HL-60 (cell line): ENCODE data around the gene FIBIN.

Experiments used
- DNase-seq, 2 experiments: peaks; one replicate each; pipeline ENCODE4 v3.0.0-alpha.2; 2010 to 2020; ENCODE audit warnings: low read depth in 1 of 2, low spot score in 1 of 2
- H3K27ac ChIP-seq: fragments of 250-450 bp; sonication (Bioruptor Pico); replicated peaks from 2 replicates; pipeline ENCODE4 v1.5.1; 2020; ENCODE audit warnings: mild to moderate bottlenecking, moderate library complexity
- H3K27me3 ChIP-seq: fragments of 250-450 bp; sonication (Bioruptor Pico); 2 replicates; pipeline ENCODE4 v1.5.1; 2021; ENCODE audit warnings: mild to moderate bottlenecking, moderate library complexity; ENCODE audit not compliant: insufficient read depth, poor library complexity, severe bottlenecking
- H3K4me3 ChIP-seq: replicated peaks from 2 replicates; pipeline ENCODE4 v1.5.1; 2011; ENCODE audit warnings: mild to moderate bottlenecking, control low read depth, low read length; ENCODE audit not compliant: insufficient read depth
- GABPA ChIP-seq: IDR thresholded peaks from 2 replicates; pipeline ENCODE4 v1.6.1; 2012; ENCODE audit warnings: low read depth
- POLR2AphosphoS5 ChIP-seq: IDR thresholded peaks from 2 replicates; pipeline ENCODE4 v1.6.1; 2012; ENCODE audit warnings: low read depth
- SPI1 ChIP-seq: IDR thresholded peaks from 2 replicates; pipeline ENCODE4 v1.6.1; 2012; ENCODE audit warnings: low read depth, mild to moderate bottlenecking, borderline replicate concordance
- TF ChIP-seq, protein P1 (sequence below): IDR thresholded peaks from 2 replicates; pipeline ENCODE4 v1.6.1; 2012; ENCODE audit warnings: low read depth; ENCODE audit not compliant: insufficient replicate concordance
- TF ChIP-seq, protein P2 (sequence below): IDR thresholded peaks from one replicate; pipeline ENCODE4 v1.5.1; 2011; ENCODE audit warnings: low read length, control low read depth, inconsistent platforms; ENCODE audit not compliant: insufficient read depth

Gene FIBIN

DNA sequence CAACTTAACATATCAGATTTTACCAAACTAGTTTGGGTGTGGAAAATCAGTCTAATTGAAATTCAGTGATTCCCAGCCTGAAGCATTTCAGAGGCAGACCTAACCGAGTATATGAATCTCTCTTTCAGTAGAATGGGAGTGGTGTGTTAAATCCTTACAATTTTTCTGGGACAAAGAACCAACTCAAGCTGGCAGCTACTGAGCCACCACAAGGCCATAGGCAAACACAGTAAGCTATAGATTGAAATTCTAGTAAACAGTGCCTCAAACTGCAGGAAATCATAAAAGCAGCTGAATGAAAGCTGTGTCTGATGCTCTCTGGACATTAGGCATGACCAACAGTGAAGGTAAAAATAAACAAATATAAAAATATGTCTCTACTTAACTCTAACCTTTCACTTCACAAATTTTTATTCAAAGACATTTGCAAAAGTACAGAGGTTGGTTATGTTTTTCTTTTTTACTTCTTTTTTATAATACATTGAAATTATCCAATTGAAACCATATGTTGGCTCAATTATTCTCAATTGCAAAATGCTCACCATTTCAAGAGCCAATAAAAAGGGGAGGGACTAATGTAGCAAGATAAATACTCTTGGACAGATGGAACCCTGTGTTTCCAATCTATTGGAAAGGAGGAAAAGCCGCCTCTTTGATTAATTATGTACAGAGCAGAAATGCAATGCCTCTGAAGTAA lies 35.8 kb upstream of the FIBIN start:
- DNase-seq = no peak
- Histone ChIP-seq H3K27me3 (no peaks in the 10 kb centered on the region), H3K4me3 (no peak overlapping the region), H3K27ac (no peak overlapping the region)
- TF ChIP-seq, protein P1, sequence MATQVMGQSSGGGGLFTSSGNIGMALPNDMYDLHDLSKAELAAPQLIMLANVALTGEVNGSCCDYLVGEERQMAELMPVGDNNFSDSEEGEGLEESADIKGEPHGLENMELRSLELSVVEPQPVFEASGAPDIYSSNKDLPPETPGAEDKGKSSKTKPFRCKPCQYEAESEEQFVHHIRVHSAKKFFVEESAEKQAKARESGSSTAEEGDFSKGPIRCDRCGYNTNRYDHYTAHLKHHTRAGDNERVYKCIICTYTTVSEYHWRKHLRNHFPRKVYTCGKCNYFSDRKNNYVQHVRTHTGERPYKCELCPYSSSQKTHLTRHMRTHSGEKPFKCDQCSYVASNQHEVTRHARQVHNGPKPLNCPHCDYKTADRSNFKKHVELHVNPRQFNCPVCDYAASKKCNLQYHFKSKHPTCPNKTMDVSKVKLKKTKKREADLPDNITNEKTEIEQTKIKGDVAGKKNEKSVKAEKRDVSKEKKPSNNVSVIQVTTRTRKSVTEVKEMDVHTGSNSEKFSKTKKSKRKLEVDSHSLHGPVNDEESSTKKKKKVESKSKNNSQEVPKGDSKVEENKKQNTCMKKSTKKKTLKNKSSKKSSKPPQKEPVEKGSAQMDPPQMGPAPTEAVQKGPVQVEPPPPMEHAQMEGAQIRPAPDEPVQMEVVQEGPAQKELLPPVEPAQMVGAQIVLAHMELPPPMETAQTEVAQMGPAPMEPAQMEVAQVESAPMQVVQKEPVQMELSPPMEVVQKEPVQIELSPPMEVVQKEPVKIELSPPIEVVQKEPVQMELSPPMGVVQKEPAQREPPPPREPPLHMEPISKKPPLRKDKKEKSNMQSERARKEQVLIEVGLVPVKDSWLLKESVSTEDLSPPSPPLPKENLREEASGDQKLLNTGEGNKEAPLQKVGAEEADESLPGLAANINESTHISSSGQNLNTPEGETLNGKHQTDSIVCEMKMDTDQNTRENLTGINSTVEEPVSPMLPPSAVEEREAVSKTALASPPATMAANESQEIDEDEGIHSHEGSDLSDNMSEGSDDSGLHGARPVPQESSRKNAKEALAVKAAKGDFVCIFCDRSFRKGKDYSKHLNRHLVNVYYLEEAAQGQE = no peak
- TF ChIP-seq, protein P2, sequence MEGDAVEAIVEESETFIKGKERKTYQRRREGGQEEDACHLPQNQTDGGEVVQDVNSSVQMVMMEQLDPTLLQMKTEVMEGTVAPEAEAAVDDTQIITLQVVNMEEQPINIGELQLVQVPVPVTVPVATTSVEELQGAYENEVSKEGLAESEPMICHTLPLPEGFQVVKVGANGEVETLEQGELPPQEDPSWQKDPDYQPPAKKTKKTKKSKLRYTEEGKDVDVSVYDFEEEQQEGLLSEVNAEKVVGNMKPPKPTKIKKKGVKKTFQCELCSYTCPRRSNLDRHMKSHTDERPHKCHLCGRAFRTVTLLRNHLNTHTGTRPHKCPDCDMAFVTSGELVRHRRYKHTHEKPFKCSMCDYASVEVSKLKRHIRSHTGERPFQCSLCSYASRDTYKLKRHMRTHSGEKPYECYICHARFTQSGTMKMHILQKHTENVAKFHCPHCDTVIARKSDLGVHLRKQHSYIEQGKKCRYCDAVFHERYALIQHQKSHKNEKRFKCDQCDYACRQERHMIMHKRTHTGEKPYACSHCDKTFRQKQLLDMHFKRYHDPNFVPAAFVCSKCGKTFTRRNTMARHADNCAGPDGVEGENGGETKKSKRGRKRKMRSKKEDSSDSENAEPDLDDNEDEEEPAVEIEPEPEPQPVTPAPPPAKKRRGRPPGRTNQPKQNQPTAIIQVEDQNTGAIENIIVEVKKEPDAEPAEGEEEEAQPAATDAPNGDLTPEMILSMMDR = no peak
- TF ChIP-seq POLR2AphosphoS5 (no peak), SPI1 (no peak), GABPA (no peak)

DNA sequence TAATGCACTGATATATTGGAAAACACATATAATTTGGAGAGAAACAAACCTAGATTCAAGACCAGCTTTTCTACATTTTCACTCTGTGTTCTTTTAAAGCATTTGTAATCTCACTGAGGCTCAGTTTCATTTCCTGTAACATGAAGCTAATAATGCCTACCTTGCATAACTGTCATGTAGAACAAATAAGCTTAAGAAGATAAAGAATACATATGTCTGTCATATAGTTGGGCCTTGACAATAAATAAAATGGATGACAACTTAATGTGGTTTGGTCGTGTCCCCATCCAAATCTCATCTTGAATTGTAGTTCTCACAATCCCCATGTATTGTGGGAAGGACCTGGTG lies 35.2 kb upstream of the FIBIN start:
- H3K27ac ChIP-seq = no peak overlapping the region
- H3K27me3 ChIP-seq = no peaks in the 10 kb centered on the region
- no peak for TF ChIP-seq SPI1
- TF ChIP-seq, protein P1 = no peak
- H3K4me3 ChIP-seq = no peak overlapping the region
- DNase-seq = no peak

DNA sequence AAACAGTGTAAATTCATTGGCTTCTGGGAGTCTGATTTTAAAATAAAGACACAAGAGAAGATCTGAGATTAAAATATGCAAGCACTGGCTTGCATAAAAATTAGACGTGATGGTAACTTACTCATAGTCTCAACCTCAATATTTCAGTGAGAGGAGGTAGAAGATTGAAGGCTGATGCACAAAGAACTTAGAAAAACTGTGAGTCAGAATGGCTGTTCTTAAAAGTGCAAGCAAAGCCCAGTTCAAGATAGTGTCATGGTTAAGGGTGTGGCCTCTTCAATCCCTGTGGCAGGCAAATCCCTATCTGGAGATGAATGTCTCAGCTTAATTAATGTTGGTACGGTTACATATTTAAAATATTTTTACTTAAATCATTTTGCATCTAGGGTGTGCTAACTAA lies 33.6 kb upstream of the FIBIN start:
- H3K4me3 ChIP-seq = no peak overlapping the region
- no peak overlapping the region for H3K27ac ChIP-seq
- H3K27me3 ChIP-seq = no peaks in the 10 kb centered on the region
- no peak for DNase-seq
- TF ChIP-seq, protein P2 = no peak
- TF ChIP-seq SPI1 = no peak
- no peak for TF ChIP-seq POLR2AphosphoS5
- no peak for TF ChIP-seq GABPA
- TF ChIP-seq, protein P1 = no peak

DNA sequence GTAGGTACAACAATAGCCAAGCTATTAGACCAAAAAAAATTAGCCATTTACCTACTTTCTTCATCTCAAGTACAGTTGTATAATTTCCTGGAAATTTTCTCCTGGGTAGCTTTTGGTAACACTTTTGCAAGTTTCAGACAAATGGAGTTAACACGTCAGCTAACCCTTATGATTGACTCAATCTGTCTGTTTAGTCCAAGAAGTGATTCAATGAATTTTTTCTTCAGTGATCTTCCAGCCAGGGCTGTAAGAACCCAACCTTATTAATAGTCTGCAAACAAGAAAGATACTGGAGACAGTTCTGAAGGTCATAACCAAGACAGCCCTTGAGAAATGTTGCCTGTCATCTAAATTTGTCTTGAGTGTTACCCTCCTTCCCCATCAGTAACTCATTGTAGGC lies 30.1 kb upstream of the FIBIN start:
- no peak overlapping the region for H3K4me3 ChIP-seq
- TF ChIP-seq, protein P2 = no peak
- no peak for TF ChIP-seq POLR2AphosphoS5
- TF ChIP-seq GABPA = no peak
- no peak for TF ChIP-seq SPI1
- TF ChIP-seq, protein P1 = no peak
- no peaks in the 10 kb centered on the region for H3K27me3 ChIP-seq
- no peak for DNase-seq
- H3K27ac ChIP-seq = no peak overlapping the region
